ENCODE measurements around the gene KCNH8.

DNA sequence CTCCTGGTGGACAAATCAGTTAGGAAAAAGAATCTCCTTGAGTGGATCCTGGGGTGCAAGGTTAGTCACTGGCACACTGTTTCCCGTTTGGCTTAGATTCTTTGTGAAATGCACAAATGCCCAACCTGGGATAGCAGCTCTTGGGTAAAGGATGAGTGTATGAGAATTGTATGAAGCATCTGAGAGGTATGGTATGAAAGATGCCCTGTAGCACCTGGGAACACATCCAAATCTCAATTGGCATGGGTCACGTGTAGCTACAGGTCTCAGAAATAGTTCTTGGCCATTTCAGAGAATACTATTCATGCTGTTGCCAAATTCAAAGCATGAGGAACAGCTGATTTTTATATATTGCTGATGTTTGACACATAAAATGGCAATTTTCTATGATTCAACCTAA, 84.3 kb downstream of the KCNH8 start:
- no peak for TF ChIP-seq EZH2 (IDR thresholded peaks at IDR 0.05)
- TF ChIP-seq, protein P1, sequence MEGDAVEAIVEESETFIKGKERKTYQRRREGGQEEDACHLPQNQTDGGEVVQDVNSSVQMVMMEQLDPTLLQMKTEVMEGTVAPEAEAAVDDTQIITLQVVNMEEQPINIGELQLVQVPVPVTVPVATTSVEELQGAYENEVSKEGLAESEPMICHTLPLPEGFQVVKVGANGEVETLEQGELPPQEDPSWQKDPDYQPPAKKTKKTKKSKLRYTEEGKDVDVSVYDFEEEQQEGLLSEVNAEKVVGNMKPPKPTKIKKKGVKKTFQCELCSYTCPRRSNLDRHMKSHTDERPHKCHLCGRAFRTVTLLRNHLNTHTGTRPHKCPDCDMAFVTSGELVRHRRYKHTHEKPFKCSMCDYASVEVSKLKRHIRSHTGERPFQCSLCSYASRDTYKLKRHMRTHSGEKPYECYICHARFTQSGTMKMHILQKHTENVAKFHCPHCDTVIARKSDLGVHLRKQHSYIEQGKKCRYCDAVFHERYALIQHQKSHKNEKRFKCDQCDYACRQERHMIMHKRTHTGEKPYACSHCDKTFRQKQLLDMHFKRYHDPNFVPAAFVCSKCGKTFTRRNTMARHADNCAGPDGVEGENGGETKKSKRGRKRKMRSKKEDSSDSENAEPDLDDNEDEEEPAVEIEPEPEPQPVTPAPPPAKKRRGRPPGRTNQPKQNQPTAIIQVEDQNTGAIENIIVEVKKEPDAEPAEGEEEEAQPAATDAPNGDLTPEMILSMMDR (IDR thresholded peaks at IDR 0.05), result no peak
- TF ChIP-seq EZH2phosphoT487 (IDR thresholded peaks at IDR 0.05), result no peak
